Measurements from ENCODE around the gene ELAVL2. TPM values are rescaled to one million over a fixed set of nuclear protein-coding genes. Genes with fewer than 3 reads are reported as not detected.

The ELAVL2 gene
- polyA plus RNA-seq, 12 donors: 0.85 to 4.4 (median 2.3) TPM; not detected in 1

DNA sequence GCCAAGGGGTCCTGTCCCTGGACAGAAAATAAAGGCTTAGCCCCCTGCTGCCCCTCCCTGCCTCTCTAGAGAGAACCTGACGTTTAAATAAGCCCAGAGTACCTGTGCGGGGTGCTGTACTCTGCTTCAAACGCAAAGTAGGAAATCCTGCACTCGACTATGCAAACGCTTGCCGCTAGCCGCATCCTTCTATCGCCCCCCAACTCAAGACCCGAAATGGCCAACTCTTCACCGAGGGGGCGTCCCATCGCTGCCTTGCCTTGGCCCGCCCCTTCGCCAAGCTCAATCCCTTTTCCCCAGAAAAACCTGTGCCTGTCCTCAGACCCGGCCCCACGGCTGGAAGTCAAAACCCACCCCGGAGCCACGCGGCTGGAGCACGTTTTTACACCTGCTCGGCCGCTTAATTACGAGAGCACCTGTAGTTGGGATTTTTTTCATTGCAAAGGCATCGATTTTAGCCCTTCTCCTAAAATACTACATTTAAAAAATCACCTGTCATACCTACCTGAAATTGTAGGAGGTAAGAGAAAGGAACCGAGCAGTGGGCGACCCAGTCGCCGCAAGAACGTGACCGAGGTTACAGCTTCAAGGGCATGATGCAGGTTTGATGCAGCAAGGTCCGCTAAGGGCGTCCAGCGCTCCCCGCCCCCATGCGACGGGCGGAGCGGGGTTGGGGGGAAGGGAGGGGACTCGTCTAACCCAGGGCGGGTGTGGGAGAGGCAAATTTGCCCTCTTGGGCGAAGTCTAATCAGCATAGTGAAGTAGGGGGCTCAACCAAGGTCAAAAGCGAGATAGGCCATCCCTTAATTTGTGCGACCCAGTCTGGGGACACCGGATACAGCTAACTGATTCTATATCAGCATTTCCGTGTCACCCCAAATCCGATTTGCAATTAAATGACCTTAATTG is 3.5 kb downstream of the ELAVL2 start:
- no peak for DNase-seq

DNA sequence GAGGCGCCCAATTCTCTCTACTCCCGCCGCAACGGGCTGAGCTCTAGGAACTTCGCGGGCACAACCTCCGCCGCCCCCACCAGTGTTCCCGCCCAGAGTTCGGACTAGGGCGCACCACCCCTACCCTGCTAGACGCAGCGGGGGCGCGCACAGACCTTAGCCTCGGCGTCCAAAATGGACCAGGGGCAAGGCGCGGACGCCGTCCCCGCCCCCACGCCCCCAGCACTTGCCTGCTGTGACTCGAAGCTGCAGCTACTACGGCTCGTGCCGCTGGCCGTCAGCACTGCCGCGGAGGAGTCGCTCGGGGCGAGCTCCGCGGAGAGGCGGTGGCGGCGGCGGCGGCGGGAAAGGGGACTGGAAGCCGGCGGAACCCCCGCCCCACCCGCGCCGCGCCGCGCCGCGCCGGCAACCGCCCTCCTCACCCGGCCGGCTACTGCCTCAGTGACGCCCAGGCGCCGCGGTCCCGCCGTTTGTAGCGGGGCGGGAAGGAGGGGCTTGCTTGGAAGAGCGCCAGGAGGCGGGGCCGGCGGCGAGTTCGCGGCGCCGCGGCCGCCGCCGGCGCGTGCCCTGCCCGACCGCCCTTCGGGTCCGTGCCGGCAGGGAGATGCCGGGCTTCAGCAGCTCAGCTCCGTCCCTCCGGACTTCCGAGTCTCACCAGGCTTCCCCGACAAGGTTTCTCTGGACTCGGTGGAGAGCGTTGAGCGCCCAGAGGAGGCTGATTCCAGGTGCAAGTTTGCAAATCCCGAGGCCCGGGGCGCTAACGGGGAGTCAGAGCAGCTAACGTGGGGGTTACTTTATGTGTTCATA is 4.5 kb downstream of the ELAVL2 start:
- no peak for DNase-seq

DNA sequence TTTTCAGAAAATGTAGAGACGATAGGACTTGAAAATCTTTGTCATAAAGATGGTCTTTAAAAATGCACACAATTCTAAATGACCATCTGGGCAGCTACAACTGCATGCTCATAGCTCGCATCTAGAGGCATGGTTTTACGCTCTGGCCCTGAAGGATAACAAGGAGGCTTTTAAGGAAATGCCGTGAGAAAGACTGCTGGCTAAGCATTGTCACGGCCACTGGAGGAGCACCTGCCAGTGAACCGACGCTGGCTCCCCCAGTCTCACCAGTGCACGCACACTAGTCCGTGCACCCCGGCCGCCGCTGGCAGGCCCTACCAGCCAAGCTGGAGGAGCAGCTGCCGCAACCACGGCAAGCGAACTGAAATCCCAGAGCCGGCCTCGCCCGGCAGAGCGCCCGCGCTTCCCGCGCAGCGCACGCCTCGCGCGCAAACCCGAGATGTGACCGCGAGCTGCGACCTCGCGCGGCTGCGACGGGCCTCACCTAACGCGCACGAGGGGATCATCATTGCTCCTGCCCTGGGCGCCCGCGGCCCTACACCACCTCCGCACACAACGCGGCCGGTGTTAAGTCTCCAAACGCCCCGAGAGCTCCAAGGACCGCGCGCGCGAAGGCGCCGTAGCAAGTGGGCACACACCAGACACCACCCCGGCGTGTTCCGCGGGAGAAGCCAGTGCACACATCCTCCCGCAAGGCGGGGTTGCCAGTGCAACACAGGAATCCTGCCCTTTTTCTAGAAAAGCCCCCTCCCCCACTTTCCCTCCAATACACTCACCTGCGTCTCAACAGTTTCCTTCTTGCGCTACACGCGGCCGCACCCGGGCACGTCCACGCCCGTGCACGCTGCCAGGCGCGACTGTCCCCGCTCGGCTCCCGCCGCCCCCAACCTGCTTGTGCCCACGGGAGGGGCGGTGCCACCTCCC is 5.3 kb downstream of the ELAVL2 start:
- DNase-seq: no peak

DNA sequence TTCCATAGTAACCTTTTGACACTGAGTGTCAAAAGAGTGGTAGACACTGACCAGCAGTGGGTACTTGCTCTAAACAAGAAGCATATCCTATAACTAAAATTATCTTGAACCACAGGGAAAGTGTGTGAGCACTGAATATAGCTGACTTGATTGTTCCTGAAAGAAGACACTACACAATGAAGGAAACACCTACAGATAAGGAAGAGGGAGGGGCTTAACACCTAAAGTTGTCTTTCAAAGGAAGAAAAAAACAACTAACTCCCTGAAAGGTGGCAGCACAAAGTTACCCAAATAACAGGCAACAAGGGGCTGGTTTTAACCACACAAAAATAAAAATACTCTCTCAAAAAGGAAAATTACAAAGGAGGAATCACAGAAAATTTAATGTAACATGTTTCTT is 6.6 kb downstream of the ELAVL2 start:
- DNase-seq: no peak

DNA sequence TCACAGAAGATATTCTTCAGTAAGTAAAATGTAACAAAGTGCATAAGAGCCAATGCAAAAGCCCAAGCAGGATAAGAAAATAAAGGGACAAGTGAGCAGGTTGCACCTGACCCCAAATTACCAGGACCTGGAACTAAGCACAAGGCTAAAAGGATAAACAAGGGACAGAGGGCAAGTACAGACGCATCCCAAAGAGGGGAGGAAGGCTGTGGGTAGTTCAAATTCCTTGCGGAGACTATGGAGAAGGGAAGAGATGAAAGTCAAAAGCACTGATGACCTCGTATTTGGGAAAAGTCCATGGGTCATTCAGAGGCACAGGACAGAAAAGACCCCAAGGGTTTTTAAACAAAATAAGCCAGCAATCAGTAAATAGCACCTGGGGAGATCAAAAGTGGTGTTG is 11.8 kb downstream of the ELAVL2 start:
- no peak for DNase-seq

DNA sequence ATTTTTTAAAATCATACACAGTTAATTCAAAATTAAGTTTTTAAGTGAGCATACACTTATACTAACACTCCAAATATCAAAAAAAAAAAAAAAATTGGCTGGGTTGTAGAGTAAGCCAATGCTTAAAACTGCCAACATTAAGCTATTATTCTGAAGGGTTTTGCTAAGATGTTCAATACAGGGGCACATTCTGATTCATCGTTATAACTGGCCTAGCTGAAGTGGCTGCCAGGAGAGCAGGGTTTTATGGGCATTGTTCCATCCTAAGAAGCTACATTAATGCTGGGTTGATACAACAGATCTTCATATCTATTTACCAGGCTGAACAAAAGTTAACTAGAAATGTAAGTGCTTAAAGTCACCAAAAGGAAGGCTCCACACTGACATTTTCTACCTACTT is 13.4 kb downstream of the ELAVL2 start:
- no peak for DNase-seq

DNA sequence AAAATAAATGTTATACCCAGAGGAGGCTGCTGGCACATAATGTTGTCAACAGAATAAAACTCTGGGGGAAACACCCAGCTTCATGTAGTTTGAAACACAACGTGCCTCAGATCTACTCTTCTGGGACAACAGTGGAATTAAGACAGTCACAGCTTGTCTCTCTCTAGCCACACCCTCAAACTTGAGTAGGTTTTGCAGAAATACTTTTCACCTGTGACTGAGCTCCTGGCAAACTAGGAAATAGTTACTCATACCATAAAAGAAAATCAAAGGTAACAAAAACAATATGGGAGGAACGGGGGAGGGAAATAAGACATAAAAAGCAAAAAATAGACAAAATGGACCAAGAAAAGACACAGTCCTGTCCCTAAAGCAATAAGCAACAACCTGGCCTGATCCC is 14.4 kb downstream of the ELAVL2 start:
- DNase-seq: no peak

DNA sequence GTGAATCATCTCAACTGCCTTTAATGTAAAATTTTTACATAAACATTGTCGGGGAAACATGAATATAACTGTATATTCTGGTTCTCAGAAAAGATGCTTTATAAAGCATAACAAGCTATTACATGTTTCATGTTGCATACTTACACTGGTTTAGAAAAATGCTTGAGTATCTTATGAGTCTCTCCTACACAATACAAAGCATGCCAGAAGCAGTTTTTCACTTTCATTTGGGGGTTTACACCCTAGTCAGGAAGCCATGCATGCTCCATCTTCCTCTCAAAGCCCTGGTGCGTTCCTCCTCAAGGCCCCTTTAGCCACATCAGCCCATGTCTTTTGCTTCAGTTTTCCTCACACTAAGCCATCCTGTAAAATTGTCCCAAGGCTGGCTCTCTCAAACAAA is 22.8 kb downstream of the ELAVL2 start:
- no peak for DNase-seq

DNA sequence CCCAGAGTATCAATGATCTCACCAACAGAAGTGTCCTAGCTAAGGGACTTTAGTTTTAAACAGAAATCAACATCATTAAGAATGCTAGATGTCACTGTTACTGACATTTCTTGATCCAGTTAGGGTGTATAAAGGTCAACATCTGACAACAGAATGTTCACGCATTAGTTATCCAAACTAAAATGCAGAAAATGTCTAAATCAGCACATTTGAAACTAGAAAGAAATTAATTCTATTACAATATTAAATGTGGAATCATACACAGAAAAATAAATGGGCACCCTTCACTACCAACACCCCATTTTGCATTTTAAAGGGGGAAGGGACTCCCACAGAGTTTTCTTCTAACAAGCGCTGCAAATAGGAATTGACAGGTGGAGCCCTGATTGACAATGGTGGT is 24.5 kb downstream of the ELAVL2 start:
- no peak for DNase-seq

DNA sequence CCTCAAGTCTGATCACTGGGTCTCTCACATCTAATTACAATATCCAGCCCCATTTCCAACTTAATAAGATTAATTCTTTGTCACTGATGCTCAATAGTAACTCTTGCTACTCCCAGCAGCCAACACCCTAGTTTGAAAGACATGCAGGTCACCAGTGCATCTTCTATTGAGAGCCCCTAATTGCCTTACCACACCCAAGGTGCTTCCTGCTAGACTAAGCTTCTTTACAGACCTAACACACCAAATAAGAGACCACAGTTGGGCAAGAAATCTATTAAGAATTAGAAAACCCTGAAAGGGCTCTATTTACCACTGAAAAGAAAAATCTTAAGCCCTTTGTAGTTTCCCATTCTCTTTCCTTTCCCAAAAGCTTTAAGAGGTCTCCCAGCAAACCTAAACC is 26.5 kb downstream of the ELAVL2 start:
- no peak for DNase-seq

DNA sequence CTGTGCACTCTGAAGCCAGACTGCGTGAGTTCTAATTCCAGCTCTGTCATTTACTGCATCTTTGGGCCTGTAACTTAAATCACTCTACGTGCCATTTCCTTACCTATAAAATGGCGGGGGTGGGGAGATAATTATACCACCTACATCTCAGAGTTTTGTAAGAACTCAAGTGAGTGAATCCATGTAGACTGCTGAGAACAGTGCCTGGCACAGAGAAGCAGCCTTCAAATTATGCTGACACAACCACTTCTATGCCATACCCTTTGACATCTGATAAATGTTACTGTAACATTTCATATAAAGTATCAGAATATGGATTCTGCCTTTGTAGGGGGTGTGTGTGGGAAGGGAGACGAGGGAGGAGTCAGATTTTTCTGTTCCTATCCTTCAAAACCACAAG is 27.7 kb downstream of the ELAVL2 start:
- no peak for DNase-seq

DNA sequence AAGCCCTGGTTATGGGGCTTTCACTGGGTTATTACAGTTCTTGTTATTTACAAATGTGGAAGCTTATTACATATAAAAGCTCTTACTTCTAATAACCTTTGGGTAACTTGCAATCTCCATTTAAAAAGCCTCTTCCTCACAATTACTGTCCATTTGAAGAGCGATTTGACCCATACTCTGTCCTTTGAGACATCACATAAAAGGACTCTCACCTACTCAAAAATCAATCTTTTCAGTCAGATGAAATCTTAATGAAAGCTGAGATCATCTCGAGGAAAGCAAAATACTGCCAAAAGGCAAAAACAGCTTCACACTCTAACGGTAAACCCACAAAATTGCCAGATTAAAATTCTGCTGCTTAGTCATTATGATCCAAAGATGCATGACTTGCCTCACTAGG is 29.8 kb downstream of the ELAVL2 start:
- no peak for DNase-seq

DNA sequence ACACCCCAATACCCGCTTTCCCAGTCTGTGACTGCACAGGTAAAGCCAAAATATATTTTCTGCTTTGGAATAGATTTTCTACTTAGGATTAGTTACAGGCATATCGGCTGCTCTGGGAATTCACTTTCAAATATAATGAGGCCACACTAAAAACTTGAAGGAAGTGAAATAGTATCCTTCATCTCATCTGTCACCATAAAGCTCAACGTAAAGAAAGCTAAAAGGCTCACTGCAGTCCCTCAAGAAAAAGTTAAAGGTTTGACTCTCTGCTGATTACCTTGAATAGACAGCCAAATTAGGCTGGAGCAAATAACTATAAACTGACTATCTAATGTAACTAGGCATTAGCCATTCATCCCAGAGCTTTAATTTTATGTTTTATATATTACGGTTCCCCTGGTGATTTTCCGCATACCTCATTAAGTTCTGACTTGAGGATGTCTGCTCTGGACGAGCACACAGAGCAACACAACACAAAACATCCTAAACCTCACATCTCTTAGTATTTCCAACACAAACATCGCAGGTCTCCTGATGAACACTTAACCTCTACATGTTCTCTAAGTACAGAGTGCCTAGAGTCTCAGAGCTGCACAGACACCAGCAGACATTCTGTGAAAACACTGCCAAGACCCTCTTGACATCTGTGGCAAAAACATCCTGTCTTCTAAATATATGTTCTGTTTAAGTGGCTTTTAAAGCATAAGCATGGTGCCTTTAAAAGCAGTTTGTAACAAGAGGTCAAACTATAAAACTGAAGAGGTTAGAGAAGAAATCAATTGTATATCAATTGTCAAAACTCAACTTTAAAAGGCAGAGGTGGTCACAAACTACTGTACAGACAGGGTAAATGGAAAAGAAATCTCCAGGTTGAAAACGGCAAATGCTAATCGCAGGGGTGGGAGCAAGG is 35.4 kb downstream of the ELAVL2 start:
- no peak for DNase-seq

DNA sequence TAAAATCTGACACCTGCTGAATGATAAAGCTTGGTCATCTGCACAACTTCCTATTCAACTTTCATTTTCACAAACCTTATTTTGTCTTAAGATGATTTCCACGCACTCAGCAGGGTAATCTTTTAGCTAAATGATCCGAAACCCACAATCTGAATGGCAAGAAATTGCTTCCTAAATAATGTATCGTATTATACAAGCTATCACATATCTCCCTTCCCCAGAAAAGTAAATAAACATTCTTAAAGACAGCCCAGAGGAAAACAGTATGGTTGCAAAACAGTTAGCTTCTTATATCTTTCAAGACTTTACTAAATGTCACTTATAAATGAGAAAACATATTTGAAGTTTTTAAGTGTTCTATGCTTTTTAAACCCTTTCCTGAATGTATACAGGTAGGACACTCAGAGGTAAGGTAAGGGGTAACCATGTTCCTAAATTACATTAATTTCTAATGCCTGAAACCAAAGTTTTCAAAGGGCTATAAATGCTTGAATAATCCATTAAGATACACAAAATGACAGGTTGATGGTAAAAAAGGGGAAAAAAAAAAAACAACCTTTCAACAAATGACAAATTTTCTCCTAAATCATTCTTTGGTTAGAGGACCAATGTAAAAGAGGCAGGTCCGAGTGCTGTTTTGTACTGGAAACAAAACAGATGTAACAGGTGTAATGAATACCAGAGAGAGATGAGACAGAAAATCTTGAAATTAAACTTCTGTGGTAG is 36.3 kb downstream of the ELAVL2 start:
- no peak for DNase-seq

DNA sequence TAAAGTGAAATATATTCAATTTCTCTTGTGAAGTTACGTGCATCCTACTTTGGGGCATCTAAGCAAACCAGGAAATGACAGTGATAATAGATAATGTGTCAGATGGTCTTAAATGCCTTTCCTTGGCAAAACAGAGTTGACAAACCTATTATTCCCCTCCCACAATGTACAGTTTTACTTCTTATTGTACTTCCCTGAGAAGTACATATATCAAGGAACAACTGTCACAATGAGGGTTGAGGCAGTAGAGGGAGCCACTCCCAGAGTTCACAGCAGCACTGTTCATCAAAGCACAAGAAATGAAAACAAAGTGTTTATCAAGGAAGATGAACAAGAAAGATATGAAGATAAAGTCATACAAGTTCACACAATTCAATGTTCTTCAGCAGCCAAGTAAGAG is 41.1 kb downstream of the ELAVL2 start:
- DNase-seq: no peak

DNA sequence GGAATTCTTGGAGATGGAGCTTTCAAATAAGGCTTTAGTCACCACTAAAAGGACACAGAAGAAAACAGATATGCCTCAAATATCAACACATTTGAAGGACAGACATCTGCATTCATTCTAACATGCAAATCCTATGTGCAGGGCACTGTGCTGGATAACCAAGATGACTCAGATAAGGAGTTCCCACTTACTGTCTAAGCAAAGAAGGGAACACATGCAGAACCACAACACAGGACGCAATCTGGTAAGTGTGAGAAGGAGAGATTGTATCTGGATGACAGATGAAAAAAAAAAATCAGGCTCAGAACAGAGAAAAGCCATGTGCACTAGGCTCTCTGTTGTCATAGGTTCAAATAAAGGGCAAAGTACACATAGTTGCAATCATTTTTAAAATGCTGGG is 42.5 kb downstream of the ELAVL2 start:
- no peak for DNase-seq

DNA sequence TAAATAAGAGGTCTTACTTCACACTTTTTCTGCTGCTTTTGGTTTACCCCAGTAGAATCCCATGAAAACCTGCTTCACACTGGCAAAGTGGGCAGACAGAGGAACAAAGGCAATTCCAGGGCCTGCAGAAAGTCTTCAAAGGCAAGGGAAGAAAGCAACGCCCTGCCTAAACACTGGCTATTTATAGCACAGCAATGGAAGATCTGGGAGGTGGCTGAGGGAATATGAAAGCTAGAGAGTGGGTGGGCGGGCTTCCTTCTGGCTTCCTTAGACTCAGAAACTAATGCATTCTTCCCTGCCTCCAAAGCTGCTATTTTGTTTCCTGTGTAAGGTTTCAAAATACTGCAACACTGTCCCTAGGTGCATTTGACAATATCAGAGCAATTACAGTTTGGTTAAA is 46.8 kb downstream of the ELAVL2 start:
- DNase-seq: no peak

DNA sequence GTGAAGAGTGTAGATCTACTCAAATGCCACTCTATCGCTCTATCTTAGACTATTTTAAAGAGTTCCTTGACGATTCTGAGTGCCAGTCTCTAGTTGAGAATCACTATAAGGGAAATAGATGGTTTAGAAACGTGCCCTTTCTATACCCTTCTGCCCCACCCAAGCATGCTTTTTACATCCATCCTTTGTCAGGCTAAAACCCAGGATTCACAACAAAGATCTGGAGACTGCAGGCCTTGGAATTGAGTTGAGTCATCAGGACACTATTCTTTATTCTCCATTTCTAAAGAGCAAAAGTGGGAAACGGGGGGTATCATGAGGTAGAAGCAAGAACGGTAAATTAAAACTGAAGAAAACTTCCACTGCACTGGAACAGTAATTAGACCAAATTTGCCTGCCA is 48.7 kb downstream of the ELAVL2 start:
- no peak for DNase-seq

DNA sequence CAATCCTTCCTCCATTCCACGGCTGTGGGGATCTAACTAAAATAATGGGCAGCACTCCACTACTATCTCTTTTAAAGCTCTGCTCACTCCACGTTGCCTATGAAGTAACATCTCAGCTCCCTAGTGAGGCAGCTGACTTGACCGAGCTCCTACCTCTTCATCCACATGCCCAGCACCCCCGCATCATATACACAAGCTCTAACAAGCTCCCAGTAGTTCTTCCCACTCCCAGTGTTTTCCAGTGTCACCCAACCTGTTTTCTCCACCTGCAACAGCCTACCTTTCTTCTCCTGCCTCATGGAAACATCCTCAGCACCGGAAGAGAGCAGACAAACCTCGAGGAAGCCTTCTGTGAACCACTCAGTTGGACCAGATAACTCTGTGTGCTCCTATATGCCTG is 50.5 kb downstream of the ELAVL2 start:
- DNase-seq: no peak

DNA sequence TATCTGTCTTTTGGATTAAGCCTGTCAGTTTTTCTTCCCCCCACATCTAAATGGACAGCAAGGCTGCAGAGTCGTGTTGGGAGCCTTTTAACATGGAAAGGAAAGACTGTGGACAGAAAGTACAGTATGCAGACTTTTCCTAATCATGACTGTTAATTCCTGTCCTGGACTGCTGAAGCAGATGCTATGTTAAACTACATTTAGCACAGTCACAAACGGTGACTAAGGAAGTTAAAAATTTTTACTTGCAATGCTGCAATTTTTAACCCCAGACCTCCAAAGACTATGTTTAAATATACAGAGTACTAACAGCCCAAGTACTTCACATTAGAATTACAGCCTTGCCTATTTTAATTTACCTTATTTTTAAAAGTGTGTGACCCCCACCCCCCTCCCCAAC is 51.8 kb downstream of the ELAVL2 start:
- no peak for DNase-seq
